HepG2 (cell line): Measurements from ENCODE around the gene PPP2R2B. TPM values are rescaled to one million over a fixed set of nuclear protein-coding genes. Genes with fewer than 3 reads are reported as not detected.

ENCODE experiments used
- ATAC-seq: fragments of 200-7000 bp; cut with Tn5 transposase; 3 replicates; pipeline ENCODE4 v1.9.1; 2020; ENCODE audit warnings: mild to moderate bottlenecking, moderate library complexity
- BruUV-seq: library from RNA; stranded (reverse); fragments of 400-500 nt; replicated peaks from 2 replicates; lab custom pipeline; 2021; lab: Mats Ljungman, UMichigan
- CTCF ChIA-PET: fragments of 300-600 bp; formaldehyde crosslinking; extraction: SDS; loops from one replicate; lab custom pipeline; 2021; ENCODE audit warnings: low total read pairs, inconsistent platforms, low intra/inter-chr PET ratio; lab: Yijun Ruan, JAX
- POLR2A ChIA-PET: fragments of 350-600 bp; sonication (Branson Sonifier 250); formaldehyde crosslinking; loops from one replicate; lab custom pipeline; 2020; ENCODE audit warnings: antibody characterized with exemption, inconsistent platforms; lab: Yijun Ruan, JAX
- DNase-seq: peaks from one replicate; pipeline ENCODE4 v3.0.0-alpha.2; 2015; ENCODE audit warnings: low spot score
- FAIRE-seq: peaks from 3 replicates; lab custom pipeline; 2011; peaks lifted over from hg19 to GRCh38; lab: Jason Lieb, UNC
- H2AFZ ChIP-seq: one replicate; pipeline ENCODE4 v1.6.1; 2011; ENCODE audit warnings: low read length, inconsistent platforms
- H3K27ac ChIP-seq: fragments of 300-600 bp; 3 replicates; pipeline ENCODE4 v1.8.0; 2011; ENCODE audit warnings: mixed run types, mild to moderate bottlenecking, mixed read lengths, low read length, inconsistent platforms; ENCODE audit not compliant: insufficient read depth; ENCODE audit errors: extremely low read length
- H3K27me3 ChIP-seq, 2 experiments: fragments of 200-600 bp in 1 of 2; 2 replicates in 1 of 2; 3 replicates in 1 of 2; pipeline versions ENCODE4 v1.6.0 to v1.8.0; 2011; ENCODE audit warnings: low read length in 2 of 2, mild to moderate bottlenecking in 2 of 2, moderate library complexity in 2 of 2, inconsistent platforms in 1 of 2; ENCODE audit not compliant: insufficient read depth in 2 of 2, control insufficient read depth in 1 of 2
- H3K36me3 ChIP-seq, 2 experiments: fragments of 200-600 bp in 1 of 2; replicated peaks in 1 of 2; 2 replicates in 1 of 2; 3 replicates in 1 of 2; pipeline versions ENCODE4 v1.5.1 to v1.8.0; 2011; ENCODE audit warnings: low read length in 2 of 2, inconsistent platforms in 1 of 2; ENCODE audit not compliant: insufficient read depth in 2 of 2, control insufficient read depth in 1 of 2
- H3K4me1 ChIP-seq: 2 replicates; pipeline ENCODE4 v1.5.1; 2012; ENCODE audit warnings: low read length, inconsistent platforms; ENCODE audit not compliant: insufficient read depth
- H3K4me2 ChIP-seq: 2 replicates; pipeline ENCODE4 v1.6.0; 2011; ENCODE audit warnings: low read depth, low read length, inconsistent platforms
- H3K4me3 ChIP-seq, 3 experiments: fragments of 200-600 bp in 1 of 3; sonication (generic), shearing (Covaris generic) in 1 of 3; replicated peaks in 1 of 3; 2 replicates each; pipeline ENCODE4 v1.5.1; 2011 to 2016; ENCODE audit warnings: low read length in 3 of 3, inconsistent platforms in 2 of 3, low read depth in 2 of 3, mild to moderate bottlenecking in 2 of 3, control low read depth in 1 of 3, mixed read lengths in 1 of 3; ENCODE audit not compliant: insufficient read depth in 1 of 3
- H3K79me2 ChIP-seq: one replicate; pipeline ENCODE4 v1.6.1; 2011; ENCODE audit warnings: low read length, inconsistent platforms; ENCODE audit not compliant: insufficient read depth
- H3K9ac ChIP-seq: 2 replicates; pipeline ENCODE4 v1.6.0; 2011; ENCODE audit warnings: mild to moderate bottlenecking, low read depth, low read length, inconsistent platforms; ENCODE audit not compliant: insufficient read depth
- H3K9me3 ChIP-seq: 2 replicates; pipeline ENCODE4 v1.5.1; 2012; ENCODE audit warnings: mild to moderate bottlenecking, low read length
- H4K20me1 ChIP-seq: 2 replicates; pipeline ENCODE4 v1.6.0; 2011; ENCODE audit warnings: inconsistent platforms, mild to moderate bottlenecking, low read length, moderate library complexity; ENCODE audit not compliant: insufficient read depth
- ATF4 ChIP-seq, 2 experiments: fragments of 450-650 bp in 1 of 2; sonication (generic) in 1 of 2; formaldehyde crosslinking; IDR thresholded peaks; 2 replicates each; pipeline versions ENCODE4 v1.5.0 to v1.8.0; 2020 to 2022; ENCODE audit warnings: mild to moderate bottlenecking in 1 of 2, missing genetic modification reagents in 1 of 2
- CAMTA2 ChIP-seq: sonication (generic); formaldehyde crosslinking; IDR thresholded peaks from 2 replicates; pipeline ENCODE4 v1.4.0; 2020; ENCODE audit warnings: mild to moderate bottlenecking, missing genetic modification reagents, borderline replicate concordance
- ETS1 ChIP-seq: sonication (generic); formaldehyde crosslinking; IDR thresholded peaks from 2 replicates; pipeline ENCODE4 v1.4.0; 2020; ENCODE audit warnings: missing genetic modification reagents
- IRF1 ChIP-seq: sonication (generic); formaldehyde crosslinking; IDR thresholded peaks from 2 replicates; pipeline ENCODE4 v1.4.0; 2020; ENCODE audit warnings: low read depth, mild to moderate bottlenecking, missing genetic modification reagents
- JUN ChIP-seq: sonication (generic); formaldehyde crosslinking; IDR thresholded peaks from 2 replicates; pipeline ENCODE4 v1.4.0; 2020; ENCODE audit warnings: mild to moderate bottlenecking, missing genetic modification reagents
- MATR3 ChIP-seq: sonication (generic); formaldehyde crosslinking; IDR thresholded peaks from 2 replicates; pipeline ENCODE4 v1.4.0; 2020; ENCODE audit warnings: missing genetic modification reagents
- SALL1 ChIP-seq: sonication (generic); formaldehyde crosslinking; IDR thresholded peaks from 2 replicates; pipeline ENCODE4 v1.8.0; 2022; ENCODE audit warnings: mild to moderate bottlenecking, missing genetic modification reagents
- SMYD3 ChIP-seq: sonication (generic); formaldehyde crosslinking; IDR thresholded peaks from 2 replicates; pipeline ENCODE4 v1.8.1; 2023; ENCODE audit warnings: mild to moderate bottlenecking, missing genetic modification reagents
- TEAD2 ChIP-seq: sonication (generic); formaldehyde crosslinking; IDR thresholded peaks from 2 replicates; pipeline ENCODE4 v1.9.0; 2021; ENCODE audit warnings: missing genetic modification reagents
- TMF1 ChIP-seq: sonication (generic); formaldehyde crosslinking; IDR thresholded peaks from 2 replicates; pipeline ENCODE4 v1.8.1; 2022; ENCODE audit warnings: low read depth, missing genetic modification reagents
- ZMYM4 ChIP-seq: sonication (generic); formaldehyde crosslinking; IDR thresholded peaks from 2 replicates; pipeline ENCODE4 v1.8.1; 2023; ENCODE audit warnings: mild to moderate bottlenecking, missing genetic modification reagents
- ZNF292 ChIP-seq: sonication (generic); formaldehyde crosslinking; IDR thresholded peaks from 2 replicates; pipeline ENCODE4 v1.8.1; 2022; ENCODE audit warnings: mild to moderate bottlenecking, low read depth, missing genetic modification reagents, borderline replicate concordance
- ZNF766 ChIP-seq: sonication (generic); formaldehyde crosslinking; IDR thresholded peaks from 2 replicates; pipeline ENCODE4 v1.5.0; 2020; ENCODE audit warnings: missing genetic modification reagents, borderline replicate concordance
- ZNF788 ChIP-seq: sonication (generic); formaldehyde crosslinking; IDR thresholded peaks from 2 replicates; pipeline ENCODE4 v1.5.0; 2020; ENCODE audit warnings: mild to moderate bottlenecking, missing genetic modification reagents, borderline replicate concordance
- WGBS: methylation state at CpG from one replicate; pipeline ENCODE4 v1.1.6; 2017; ENCODE audit warnings: low lambda C conversion rate; 5-methylcytosine and 5-hydroxymethylcytosine counted together
- in situ Hi-C: cut with HindIII; loops from 2 replicates; pipeline ENCODE4 v1.10.0; 2017; ENCODE audit warnings: low pct_unique_long_range_greater_than_20kb; ENCODE audit not compliant: extremely low pct_ligation_motif_present
- intact Hi-C: fragments of 100-400 bp; cut with micrococcal nuclease; formaldehyde crosslinking; loops from one replicate; pipeline ENCODE4 v1.10.0; 2022; ENCODE audit not compliant: unreplicated experiment
- polyA plus RNA-seq, 8 experiments: library from polyadenylated mRNA; depleted of rRNA in 3 of 8; stranded (reverse) in 7 of 8; unstranded in 1 of 8; fragments of >200 nt; fragmentation: Illumina TruSeq in 4 of 8; extraction: Trizol in 4 of 8; gene quantifications; 2 replicates each; pipeline versions ENCODE4 v1.2.1 to v1.2.3, GENCODE V29; 2011 to 2016; ENCODE audit warnings: low read depth in 4 of 8, missing spikeins in 1 of 8, mixed read lengths in 1 of 8; ENCODE audit not compliant: insufficient read depth in 1 of 8
- total RNA-seq, 5 experiments: library from RNA; depleted of rRNA; stranded (reverse); fragments of >200 nt; fragmentation: Illumina TruSeq; extraction: Trizol; gene quantifications; 2 replicates each; pipeline ENCODE4 v1.2.3, GENCODE V29; 2016; ENCODE audit warnings: low read depth in 1 of 5
- TF ChIP-seq, protein P1 (sequence below): sonication (generic); formaldehyde crosslinking; conservative IDR thresholded peaks from 2 replicates; pipeline ENCODE4 v1.4.0; 2020; ENCODE audit warnings: mild to moderate bottlenecking, missing genetic modification reagents, moderate library complexity

The PPP2R2B gene
- total and polyA plus RNA-seq, 2 of the 13 experiments (the other 11 are each of a cell fraction or from before 2014, with no cell fraction given) = not detected

DNA sequence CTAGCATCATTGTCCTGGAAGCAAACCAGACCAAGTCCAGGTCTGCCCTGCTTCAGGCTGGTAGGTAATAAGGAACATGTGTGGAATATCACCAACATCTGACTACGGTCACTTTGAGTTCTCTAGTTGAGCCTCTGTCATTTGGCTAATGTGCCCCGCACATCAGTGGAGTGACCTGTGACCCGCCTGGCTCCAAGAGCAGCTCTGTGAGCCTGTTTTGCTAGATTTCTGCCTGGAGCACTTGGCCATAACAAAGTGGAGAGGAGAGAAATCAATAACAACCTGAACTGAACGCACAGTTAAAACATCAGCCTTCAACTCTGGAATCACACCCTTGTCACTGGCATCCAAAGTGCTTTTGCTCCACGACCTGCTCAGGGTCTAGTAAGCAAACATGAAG, 115.7 kb downstream of the PPP2R2B start:
- BruUV-seq = no TSS peak
- CTCF ChIA-PET = no interaction called here

More for the DNA sequence above, 115.7 kb downstream of the PPP2R2B start:
- Histone ChIP-seq H3K4me1 (peaks cover 23% of the 10 kb centered on the region), H3K4me3 (no peak overlapping the region), H4K20me1 (no peaks in the 10 kb centered on the region), H3K27me3 (no peaks in the 10 kb centered on the region; a peak in 1 of 5 replicates), H3K36me3 (no peaks in the 10 kb centered on the region), H3K79me2 (no peaks in the 10 kb centered on the region), H2AFZ (no peak overlapping the region), H3K9ac (no peak overlapping the region), H3K27ac (no peak overlapping the region), H3K4me2 (no peak overlapping the region), H3K9me3 (no peaks in the 10 kb centered on the region)
- FAIRE-seq (no peak), ATAC-seq (peak; percentile 77), DNase-seq (no peak)
- in situ Hi-C loops (no loop called here), intact Hi-C loops (no loop called here)
- POLR2A ChIA-PET = no interaction called here
- WGBS = 0% methylated on average over 2 of the region's 5 CpGs
- TF ChIP-seq ETS1 (CRISPR knock-in tag) (no peak), ATF4 (CRISPR knock-in tag; IDR thresholded peaks at IDR 0.05) (no peak), ZMYM4 (CRISPR knock-in tag) (0 out of 2 replicates have a peak, but pooled peaks have one; percentile 23), MATR3 (CRISPR knock-in tag) (no peak), CAMTA2 (CRISPR knock-in tag) (no peak), ZNF292 (CRISPR knock-in tag) (peak; percentile 25; the same call in 1 of the 2 replicates), SALL1 (CRISPR knock-in tag) (peak; percentile 54), JUN (CRISPR knock-in tag) (no peak), IRF1 (CRISPR knock-in tag) (no peak), SMYD3 (no peak), ZNF766 (CRISPR knock-in tag) (no peak), TMF1 (CRISPR knock-in tag) (no peak), TEAD2 (no peak), ZNF788 (CRISPR knock-in tag) (no peak)
- TF ChIP-seq, protein P1, sequence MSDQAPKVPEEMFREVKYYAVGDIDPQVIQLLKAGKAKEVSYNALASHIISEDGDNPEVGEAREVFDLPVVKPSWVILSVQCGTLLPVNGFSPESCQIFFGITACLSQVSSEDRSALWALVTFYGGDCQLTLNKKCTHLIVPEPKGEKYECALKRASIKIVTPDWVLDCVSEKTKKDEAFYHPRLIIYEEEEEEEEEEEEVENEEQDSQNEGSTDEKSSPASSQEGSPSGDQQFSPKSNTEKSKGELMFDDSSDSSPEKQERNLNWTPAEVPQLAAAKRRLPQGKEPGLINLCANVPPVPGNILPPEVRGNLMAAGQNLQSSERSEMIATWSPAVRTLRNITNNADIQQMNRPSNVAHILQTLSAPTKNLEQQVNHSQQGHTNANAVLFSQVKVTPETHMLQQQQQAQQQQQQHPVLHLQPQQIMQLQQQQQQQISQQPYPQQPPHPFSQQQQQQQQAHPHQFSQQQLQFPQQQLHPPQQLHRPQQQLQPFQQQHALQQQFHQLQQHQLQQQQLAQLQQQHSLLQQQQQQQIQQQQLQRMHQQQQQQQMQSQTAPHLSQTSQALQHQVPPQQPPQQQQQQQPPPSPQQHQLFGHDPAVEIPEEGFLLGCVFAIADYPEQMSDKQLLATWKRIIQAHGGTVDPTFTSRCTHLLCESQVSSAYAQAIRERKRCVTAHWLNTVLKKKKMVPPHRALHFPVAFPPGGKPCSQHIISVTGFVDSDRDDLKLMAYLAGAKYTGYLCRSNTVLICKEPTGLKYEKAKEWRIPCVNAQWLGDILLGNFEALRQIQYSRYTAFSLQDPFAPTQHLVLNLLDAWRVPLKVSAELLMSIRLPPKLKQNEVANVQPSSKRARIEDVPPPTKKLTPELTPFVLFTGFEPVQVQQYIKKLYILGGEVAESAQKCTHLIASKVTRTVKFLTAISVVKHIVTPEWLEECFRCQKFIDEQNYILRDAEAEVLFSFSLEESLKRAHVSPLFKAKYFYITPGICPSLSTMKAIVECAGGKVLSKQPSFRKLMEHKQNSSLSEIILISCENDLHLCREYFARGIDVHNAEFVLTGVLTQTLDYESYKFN (CRISPR knock-in tag) = peak; percentile 34; the same call in 1 of the 2 replicates
